GM19438 (cell line): ENCODE measurements around the gene PRKCA.

Experiments
- ATAC-seq: cut with Tn5 transposase; IDR thresholded peaks from one replicate; pipeline ENCODE4 v1.9.1; 2021; ENCODE audit warnings: low read depth; ENCODE audit not compliant: unreplicated experiment

The PRKCA gene

GRCh38 chr17:66406701-66407644 lies 104.6 kb downstream of the PRKCA start:
- no peak for ATAC-seq

GRCh38 chr17:66407864-66408263 lies 105.5 kb downstream of the PRKCA start:
- ATAC-seq, result no peak

GRCh38 chr17:66411520-66411919 lies 109.1 kb downstream of the PRKCA start:
- ATAC-seq, result no peak

GRCh38 chr17:66412857-66413558 lies 110.6 kb downstream of the PRKCA start:
- ATAC-seq, result no peak

GRCh38 chr17:66413559-66414520 lies 111.4 kb downstream of the PRKCA start:
- no peak for ATAC-seq

- ATAC-seq, result no peak
These were observed 112.3 kb downstream of the PRKCA start for GRCh38 chr17:66414561-66415175.

- ATAC-seq, result no peak
These were observed 113.2 kb downstream of the PRKCA start for GRCh38 chr17:66415366-66416206.

- ATAC-seq, result no peak
These were observed 114.0 kb downstream of the PRKCA start for GRCh38 chr17:66416207-66416940.

- no peak for ATAC-seq
These were observed 114.9 kb downstream of the PRKCA start for GRCh38 chr17:66417300-66417719.

- ATAC-seq, result no peak
These were observed 118.6 kb downstream of the PRKCA start for GRCh38 chr17:66420961-66421371.

- no peak for ATAC-seq
These were observed 119.8 kb downstream of the PRKCA start for GRCh38 chr17:66422186-66422585.

GRCh38 chr17:66423056-66423955 lies 120.9 kb downstream of the PRKCA start:
- no peak for ATAC-seq

- no peak for ATAC-seq
These were observed 123.5 kb downstream of the PRKCA start for GRCh38 chr17:66425756-66426396.

- ATAC-seq, result no peak
These were observed 124.1 kb downstream of the PRKCA start for GRCh38 chr17:66426397-66427033.

GRCh38 chr17:66427134-66427533 lies 124.7 kb downstream of the PRKCA start:
- ATAC-seq, result no peak

- no peak for ATAC-seq
These were observed 127.3 kb downstream of the PRKCA start for GRCh38 chr17:66429680-66430079.
